Measurements from ENCODE around the gene DNMBP.

The DNMBP gene

DNA sequence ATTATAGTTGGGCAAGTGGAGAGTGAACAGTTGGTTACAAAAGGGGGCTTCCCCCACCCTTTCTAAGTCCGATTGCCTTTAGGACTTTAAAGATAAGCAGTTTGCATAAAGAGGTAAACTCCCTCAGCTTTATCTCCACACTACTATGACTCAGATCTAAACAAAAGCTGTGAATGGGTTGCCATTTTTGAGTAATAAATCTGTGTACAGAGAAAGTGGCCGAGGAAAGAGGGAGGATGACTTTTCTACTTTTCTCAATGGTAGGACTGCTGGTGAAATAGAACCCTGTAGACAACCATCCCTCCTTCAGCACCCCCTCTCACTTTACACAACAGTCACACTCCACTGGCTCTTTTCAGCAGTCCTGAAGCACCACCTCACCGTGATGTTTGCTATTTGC lies 71.2 kb downstream of the DNMBP start:
- no peak for TF ChIP-seq POLR2AphosphoS5 (IDR thresholded peaks at IDR 0.05; ENCODE audit: low read depth, low read length)
- no peak for TF ChIP-seq TAF1 (IDR thresholded peaks at IDR 0.05; ENCODE audit: borderline replicate concordance, insufficient read depth, low read length)

- TF ChIP-seq, protein P1, sequence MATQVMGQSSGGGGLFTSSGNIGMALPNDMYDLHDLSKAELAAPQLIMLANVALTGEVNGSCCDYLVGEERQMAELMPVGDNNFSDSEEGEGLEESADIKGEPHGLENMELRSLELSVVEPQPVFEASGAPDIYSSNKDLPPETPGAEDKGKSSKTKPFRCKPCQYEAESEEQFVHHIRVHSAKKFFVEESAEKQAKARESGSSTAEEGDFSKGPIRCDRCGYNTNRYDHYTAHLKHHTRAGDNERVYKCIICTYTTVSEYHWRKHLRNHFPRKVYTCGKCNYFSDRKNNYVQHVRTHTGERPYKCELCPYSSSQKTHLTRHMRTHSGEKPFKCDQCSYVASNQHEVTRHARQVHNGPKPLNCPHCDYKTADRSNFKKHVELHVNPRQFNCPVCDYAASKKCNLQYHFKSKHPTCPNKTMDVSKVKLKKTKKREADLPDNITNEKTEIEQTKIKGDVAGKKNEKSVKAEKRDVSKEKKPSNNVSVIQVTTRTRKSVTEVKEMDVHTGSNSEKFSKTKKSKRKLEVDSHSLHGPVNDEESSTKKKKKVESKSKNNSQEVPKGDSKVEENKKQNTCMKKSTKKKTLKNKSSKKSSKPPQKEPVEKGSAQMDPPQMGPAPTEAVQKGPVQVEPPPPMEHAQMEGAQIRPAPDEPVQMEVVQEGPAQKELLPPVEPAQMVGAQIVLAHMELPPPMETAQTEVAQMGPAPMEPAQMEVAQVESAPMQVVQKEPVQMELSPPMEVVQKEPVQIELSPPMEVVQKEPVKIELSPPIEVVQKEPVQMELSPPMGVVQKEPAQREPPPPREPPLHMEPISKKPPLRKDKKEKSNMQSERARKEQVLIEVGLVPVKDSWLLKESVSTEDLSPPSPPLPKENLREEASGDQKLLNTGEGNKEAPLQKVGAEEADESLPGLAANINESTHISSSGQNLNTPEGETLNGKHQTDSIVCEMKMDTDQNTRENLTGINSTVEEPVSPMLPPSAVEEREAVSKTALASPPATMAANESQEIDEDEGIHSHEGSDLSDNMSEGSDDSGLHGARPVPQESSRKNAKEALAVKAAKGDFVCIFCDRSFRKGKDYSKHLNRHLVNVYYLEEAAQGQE (IDR thresholded peaks at IDR 0.05; ENCODE audit: insufficient read depth in 1 of 2, low read depth in 2 of 2, low read length in 2 of 2) = no peak
- TF ChIP-seq SIN3A (IDR thresholded peaks at IDR 0.05; ENCODE audit: borderline replicate concordance, insufficient read depth, low read length) = no peak
- no peak for TF ChIP-seq FOXP2 (optimal IDR thresholded peaks at IDR 0.05; ENCODE audit: borderline replicate concordance, extremely low read depth, extremely low read length, insufficient read depth)
- TF ChIP-seq TAF1 (IDR thresholded peaks at IDR 0.05; ENCODE audit: borderline replicate concordance, insufficient read depth, low read length) = no peak
- TF ChIP-seq POLR2AphosphoS5 (IDR thresholded peaks at IDR 0.05; ENCODE audit: low read depth, low read length) = no peak
Observed at GRCh38 chr10:99937630-99938029, 72.1 kb downstream of the DNMBP start.

- TF ChIP-seq, protein P1 (IDR thresholded peaks at IDR 0.05; ENCODE audit: insufficient read depth in 1 of 2, low read depth in 2 of 2, low read length in 2 of 2) = no peak
- no peak for TF ChIP-seq POLR2AphosphoS5 (IDR thresholded peaks at IDR 0.05; ENCODE audit: low read depth, low read length)
- no peak for TF ChIP-seq TAF1 (IDR thresholded peaks at IDR 0.05; ENCODE audit: borderline replicate concordance, insufficient read depth, low read length)
- TF ChIP-seq FOXP2 (optimal IDR thresholded peaks at IDR 0.05; ENCODE audit: borderline replicate concordance, extremely low read depth, extremely low read length, insufficient read depth) = no peak
- no peak for TF ChIP-seq SIN3A (IDR thresholded peaks at IDR 0.05; ENCODE audit: borderline replicate concordance, insufficient read depth, low read length)
Observed at GRCh38 chr10:99930731-99931550, 78.8 kb downstream of the DNMBP start.

- no peak for TF ChIP-seq FOXP2 (optimal IDR thresholded peaks at IDR 0.05; ENCODE audit: borderline replicate concordance, extremely low read depth, extremely low read length, insufficient read depth)
- no peak for TF ChIP-seq TAF1 (IDR thresholded peaks at IDR 0.05; ENCODE audit: borderline replicate concordance, insufficient read depth, low read length)
- TF ChIP-seq, protein P1 (IDR thresholded peaks at IDR 0.05; ENCODE audit: insufficient read depth in 1 of 2, low read depth in 2 of 2, low read length in 2 of 2) = no peak
- TF ChIP-seq SIN3A (IDR thresholded peaks at IDR 0.05; ENCODE audit: borderline replicate concordance, insufficient read depth, low read length) = no peak
- no peak for TF ChIP-seq POLR2AphosphoS5 (IDR thresholded peaks at IDR 0.05; ENCODE audit: low read depth, low read length)
Observed at GRCh38 chr10:99929360-99929759, 80.4 kb downstream of the DNMBP start.

DNA sequence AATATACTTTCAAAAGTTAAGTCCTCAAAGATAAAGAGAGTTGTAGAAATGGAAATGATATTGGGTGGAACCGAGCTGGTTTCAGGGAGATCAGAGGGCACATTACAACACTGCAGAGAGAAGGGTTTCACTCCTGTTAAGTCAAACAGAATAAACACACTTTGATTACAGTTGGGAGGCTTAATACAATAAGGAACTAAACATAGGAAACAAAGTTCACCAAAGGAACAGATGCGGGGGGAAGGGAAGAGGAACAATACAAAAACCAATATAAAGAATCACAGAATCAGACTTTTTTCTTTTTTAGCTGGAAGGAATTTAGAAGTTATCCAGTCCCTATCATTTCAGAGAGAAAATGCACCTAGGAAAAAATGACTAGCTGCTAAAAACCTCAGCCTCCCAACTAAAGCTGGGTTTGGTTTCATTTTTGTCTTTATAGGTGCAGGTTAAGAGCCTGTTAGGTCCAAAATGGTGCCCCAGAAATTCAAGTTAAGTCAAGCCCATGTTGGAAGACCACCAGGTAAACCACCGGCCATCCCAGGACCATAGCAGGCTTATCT lies 81.9 kb downstream of the DNMBP start:
- TF ChIP-seq FOXP2 (optimal IDR thresholded peaks at IDR 0.05; ENCODE audit: borderline replicate concordance, extremely low read depth, extremely low read length, insufficient read depth) (no peak), SIN3A (IDR thresholded peaks at IDR 0.05; ENCODE audit: borderline replicate concordance, insufficient read depth, low read length) (no peak), TAF1 (IDR thresholded peaks at IDR 0.05; ENCODE audit: borderline replicate concordance, insufficient read depth, low read length) (no peak), POLR2AphosphoS5 (IDR thresholded peaks at IDR 0.05; ENCODE audit: low read depth, low read length) (no peak)
- TF ChIP-seq, protein P1 (IDR thresholded peaks at IDR 0.05; ENCODE audit: insufficient read depth in 1 of 2, low read depth in 2 of 2, low read length in 2 of 2) = no peak

All from PFSK-1 (cell line).